GM21619 (cell line): ENCODE data around the gene DVL2.
"Not testable (repeated sequence)": the region's sequence is repeated elsewhere in the genome, so short reads cannot be mapped to it uniquely, and the experiment has no call there.

Experiments
- ATAC-seq: cut with Tn5 transposase; IDR thresholded peaks from one replicate; pipeline ENCODE4 v1.9.1; 2021; ENCODE audit not compliant: unreplicated experiment

The DVL2 gene

DNA sequence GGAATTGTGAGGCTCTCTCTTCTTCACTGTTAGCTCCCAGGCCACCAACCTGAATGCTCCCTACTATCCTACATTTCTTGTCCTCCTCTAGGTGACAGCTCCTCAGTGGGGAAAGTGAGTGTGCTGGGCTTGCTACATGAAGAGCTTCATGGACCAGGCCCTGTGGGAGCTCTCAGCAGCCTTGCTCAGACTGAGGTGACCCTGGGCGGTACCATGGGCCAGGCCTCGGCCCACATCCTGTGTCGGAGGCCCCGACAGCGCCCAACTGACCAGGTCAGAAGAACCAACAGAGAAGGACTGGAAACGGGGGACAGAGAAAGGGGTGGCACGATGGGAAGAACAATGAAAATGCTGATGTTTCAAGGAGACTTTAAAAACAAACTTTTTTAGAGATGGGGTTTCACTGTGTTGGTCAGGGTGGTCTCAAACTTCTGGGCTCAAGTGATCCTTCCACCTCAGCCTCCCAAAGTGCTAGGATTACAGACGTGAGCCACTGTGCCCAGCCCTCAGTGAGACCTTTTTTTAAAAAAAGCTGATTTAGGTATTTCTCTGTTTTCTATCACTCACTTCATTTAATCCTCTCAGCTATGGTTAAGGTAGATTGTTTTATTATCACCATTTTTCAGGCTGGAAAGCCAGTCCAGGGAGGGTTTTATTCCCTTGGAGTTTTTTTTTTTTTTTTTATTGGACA is 22.6 kb upstream of the DVL2 start:
- ATAC-seq, result no peak

DNA sequence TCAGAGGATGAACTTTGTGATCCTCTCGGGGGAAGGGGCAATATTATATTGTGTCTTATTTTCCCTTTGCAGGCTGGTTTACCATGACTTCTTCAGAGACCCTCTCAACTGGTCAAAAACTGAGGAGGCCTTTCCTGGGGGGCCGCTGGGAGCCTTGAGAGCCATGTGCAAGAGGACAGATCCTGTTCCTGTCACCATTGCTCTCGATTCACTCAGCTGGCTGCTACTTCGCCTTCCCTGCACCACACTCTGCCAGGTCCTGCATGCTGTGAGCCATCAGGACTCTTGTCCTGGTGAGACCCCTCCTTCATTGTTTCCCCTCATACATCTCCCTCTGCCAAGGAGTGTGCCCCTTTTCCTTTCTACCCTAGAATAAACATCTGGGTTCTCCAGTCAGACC is 20.2 kb upstream of the DVL2 start:
- no peak for ATAC-seq

DNA sequence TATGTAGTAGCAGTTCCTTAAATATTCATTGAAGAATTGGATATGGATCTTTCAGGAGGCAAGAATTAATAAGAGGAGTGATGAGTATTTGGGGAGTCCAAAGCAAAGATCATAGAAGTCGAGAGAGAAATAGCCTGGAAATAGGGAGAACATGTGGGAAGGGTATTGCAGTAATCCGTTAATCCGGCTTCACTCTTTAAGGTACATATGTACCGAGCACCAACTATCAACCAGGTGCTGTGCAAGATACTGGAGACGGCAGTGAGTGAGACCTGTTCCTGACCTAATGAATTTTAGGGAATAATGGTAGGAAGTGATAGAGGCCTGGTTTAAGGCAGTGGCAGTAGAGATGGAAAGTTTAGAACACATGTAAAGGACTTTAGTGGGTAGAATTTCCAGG is 18.8 kb upstream of the DVL2 start:
- ATAC-seq, result no peak

DNA sequence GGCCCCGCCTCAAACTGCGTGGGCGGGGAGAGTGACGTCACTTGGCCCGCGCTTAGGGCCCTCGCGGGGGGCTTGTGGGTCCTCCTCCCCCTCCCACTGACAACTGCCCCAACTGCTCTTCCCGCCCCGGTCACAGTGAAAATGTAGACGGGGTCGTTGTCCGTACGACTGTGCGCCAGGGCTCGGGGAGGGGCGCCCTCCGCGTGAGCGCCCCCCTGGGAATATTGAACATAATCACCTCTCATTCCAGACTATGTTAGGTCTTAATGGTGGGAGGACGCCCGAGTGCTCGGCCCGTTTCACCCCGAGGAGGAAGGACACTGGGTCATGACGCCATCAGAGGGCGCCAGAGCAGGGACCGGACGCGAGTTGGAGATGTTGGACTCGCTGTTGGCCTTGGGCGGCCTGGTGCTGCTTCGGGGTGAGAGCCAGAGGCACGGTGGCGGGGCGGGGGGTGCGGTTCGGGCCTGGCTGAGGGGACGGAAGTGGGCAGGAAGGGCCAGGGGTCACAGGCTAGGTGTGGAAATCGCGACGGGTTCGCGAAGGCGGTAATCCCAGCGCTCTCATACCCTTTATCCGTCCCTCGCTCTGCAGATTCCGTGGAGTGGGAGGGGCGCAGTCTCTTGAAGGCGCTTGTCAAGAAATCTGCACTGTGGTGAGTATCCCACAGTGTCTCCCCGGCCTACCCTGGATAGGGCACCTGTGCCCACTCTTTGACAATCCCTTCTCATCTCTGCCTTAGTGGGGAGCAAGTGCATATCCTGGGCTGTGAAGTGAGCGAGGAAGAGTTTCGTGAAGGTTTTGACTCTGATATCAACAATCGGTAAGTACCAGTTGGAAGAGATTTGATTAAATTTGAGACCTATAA is 18.1 kb upstream of the DVL2 start, which contains the start of gene ELP5:
Gene ELP5, plus strand, starts transcription at position 40 of the 868 bp plus-strand sequence. Its CDS starts 336 bp downstream, at position 376.
- peak; percentile 46 for ATAC-seq

DNA sequence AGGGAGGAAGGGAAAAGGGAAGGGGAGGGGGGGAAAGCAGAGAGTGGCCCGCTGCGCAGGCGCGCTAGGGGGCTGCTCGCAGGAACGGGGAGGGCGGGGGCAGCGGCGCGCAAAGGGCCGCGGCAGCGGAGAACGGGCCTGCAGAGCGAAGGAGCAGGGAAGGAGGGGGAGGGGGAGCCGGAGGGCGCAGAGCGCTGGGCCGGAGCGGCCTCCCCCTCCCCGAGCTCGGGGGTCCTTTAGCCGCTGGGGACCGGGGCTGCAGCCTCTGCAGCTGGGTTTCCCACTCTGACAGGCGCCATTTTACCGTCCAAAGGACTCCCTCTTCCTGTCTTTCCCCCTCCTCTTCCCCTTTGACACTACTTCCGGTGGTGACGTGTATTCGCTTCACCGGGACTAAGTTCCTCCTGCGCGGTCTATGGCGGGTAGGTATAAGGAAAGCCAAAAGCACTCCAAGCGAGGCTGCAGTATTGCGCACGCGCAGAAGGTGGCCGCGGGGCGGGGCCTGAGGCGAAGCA is 17.4 kb upstream of the DVL2 start, which contains the start of gene CTDNEP1:
Gene CTDNEP1, minus strand, starts transcription at position 74 of the 515 bp plus-strand sequence. CDS start 438 bp downstream, outside the sequence.
- ATAC-seq, result peak; percentile 86

DNA sequence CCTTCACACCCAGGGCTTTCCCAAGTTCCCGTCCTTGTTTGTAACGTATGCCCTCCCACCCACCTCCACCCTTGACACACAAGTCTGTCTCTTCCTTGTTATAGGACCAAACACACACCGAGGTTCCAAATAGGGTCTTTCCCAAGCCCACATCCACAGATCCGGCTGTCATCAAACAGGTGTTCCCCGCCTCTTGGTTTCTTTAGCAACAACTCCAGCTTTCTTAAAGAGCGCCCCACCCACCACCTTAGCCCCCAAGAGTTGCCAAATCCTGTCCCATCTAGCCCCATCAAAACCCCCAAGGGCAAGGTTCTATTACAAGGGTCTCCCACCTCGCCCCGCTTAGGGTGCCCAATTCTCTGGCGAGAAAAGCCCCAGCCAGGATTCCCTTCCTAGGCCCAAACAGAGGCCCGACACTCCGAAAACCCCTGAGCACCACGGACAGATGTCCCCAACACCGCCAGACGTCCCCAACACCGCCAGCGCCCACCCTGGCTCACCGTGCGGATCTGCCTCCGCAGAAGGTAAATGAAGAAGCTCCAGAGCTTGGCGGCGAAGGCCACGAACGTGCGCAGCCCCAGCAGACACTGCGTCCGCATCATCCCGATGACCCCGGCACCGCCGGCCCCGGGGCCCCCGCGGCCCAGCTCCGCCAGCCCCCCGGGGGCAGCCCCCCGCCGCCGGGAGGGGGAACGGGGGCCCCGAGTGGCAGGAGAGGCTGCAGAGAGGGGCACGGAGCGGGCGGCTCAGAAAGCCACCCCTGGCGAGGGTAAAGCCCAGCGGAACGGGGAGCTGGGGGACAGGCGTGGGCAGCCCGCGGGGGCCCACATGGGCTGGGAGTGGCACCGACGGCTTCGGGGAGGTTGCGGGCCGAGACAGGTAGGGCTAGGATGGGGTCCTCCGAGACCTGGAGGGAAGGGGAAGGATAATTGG is 16.6 kb upstream of the DVL2 start:
- ATAC-seq, result peak; percentile 1

DNA sequence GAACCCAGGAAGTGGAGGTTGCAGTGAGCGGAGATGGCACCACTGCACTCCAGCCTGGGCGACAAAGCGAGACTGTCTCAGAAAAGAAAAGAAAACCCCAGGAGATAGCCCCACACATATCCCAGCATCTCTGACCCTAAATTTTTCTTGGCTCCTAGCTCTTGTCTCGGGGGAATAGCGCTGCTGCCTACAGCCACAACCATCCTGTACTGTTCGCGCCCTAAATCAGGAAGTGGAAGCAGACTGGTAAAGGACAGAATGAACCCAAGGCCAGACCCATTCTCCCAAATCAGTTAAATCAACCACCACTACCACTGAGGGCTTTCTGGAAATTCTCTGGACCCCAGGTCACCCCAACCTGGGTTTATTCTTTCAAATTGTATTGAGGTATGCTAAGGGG is 15.5 kb upstream of the DVL2 start:
- ATAC-seq, result no peak

DNA sequence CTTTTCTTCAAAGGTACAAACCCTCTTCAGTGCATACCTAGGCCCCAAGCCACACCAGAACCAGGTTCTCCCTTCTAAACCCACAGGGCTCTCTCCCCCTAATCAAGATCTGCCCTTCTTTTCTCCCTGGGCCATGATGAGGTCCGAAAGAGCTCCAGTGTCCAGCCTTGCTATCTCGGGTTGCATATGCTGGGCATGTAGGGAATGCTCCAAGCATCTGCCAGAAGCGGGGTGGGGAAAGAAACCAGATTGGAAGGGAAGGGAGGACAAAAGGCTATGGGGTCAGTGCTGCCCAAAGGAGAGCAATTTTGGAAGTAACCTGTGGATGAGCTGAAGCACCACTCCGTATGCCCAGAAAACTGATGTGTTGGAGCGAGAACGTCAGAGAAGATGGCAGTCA is 14.9 kb upstream of the DVL2 start:
- ATAC-seq, result no peak

DNA sequence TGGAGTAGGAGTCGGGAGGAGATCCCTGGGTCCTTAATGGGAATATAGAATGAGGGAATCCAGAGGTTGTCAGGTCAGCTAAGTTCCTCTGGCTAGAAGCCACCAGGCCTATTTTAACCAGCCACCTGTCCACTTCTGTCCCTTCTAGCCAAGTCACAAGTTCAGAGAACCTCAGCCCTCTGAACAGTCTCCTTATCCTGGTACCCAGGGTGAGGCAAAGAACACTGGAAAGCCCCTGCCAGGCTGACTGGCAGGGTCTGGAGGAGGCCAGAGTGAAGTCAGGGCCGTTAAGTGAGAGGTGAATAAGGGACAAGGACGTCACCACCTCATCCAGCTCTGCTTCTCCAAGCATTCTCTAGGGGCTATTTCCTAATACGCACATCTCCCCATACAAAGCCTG is 14.5 kb upstream of the DVL2 start:
- no peak for ATAC-seq

DNA sequence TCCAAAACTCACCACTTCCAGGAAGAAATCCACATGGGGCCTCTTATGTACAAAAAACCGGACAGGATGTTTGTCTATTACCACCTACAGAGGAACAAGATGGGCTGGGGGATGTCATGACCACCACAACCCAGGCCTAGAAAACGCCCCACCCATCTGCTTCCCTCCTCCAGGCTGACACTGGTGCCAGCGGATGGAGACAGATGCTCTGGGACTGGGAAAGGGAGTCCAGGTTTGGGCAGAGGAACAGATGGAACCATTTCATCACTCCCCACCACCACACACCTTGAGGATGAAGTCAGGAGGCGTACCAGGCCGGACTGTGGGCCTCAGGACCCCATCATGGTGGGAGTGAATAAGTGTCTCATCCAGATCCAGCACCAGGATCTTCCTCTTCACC is 12.5 kb upstream of the DVL2 start:
- ATAC-seq, result no peak

DNA sequence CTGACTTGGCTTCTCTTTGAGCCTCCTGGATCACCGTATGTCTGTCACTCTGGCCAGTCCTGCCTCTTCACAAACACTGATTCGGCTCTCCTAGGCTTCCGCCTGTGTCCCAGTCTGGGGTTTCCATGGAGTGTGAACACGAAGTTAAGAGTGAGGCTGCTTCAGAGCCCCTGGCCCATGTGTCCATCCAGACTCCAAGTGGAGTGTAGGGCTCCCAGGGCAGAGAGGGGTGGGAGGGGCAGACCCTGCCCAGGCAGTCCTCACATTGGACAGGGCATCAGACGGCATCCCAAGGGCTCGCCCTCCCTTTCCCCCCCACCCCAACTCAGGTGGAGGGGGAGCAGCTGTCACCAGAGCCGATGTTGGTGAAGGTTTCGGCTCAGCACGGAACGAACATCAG is 9.5 kb upstream of the DVL2 start:
- ATAC-seq, result not testable (repeated sequence)

DNA sequence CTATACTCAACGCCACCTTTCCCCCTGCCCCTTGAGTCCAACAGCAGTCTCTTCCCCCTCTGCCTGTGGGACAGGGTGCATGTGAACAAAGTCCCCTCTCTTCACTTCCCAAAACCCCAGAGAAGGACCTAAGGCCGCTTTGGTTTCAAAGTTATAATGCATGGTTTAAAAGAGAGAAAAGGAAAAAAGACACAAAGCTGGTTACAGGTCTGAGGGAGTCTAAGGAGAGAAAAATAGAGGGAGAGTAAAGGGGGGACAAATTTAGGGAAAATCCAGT is 9.1 kb upstream of the DVL2 start:
- ATAC-seq, result no peak

DNA sequence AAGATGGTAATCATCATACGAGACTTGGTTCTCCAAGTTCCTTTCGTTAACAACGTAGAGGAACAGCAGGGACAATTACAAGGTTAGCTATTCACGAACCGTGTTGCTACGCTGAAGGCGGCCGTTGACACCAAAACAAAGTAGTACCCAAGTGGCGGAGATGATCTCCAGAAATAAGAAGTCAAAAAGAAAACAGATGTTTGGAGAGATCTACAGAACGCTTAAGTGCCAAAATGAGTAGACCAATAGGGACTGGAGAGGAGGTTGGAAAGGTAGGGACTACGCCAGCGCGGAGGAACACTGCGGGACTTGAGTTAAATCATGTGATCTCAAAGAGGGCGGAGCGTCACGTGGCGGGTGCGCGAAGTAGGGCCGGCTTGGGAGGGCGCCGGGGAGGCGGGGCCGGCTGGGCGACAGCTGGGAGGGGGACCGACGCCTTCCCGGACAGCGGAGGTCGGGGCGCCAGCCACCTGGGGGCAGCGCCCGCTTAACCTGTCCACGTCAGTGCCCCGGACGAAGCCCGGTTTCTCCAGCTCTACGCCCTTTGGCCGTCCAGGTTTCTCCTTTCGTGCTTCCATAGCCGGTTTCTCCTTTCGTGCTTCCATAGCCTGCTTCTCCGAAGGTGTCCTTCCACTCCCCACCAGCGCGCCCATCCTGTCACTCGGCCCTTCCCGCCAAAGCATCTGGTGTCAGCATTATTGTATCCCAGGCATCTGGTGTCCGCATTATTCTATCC is 8.6 kb upstream of the DVL2 start:
- ATAC-seq, result peak; percentile 33

DNA sequence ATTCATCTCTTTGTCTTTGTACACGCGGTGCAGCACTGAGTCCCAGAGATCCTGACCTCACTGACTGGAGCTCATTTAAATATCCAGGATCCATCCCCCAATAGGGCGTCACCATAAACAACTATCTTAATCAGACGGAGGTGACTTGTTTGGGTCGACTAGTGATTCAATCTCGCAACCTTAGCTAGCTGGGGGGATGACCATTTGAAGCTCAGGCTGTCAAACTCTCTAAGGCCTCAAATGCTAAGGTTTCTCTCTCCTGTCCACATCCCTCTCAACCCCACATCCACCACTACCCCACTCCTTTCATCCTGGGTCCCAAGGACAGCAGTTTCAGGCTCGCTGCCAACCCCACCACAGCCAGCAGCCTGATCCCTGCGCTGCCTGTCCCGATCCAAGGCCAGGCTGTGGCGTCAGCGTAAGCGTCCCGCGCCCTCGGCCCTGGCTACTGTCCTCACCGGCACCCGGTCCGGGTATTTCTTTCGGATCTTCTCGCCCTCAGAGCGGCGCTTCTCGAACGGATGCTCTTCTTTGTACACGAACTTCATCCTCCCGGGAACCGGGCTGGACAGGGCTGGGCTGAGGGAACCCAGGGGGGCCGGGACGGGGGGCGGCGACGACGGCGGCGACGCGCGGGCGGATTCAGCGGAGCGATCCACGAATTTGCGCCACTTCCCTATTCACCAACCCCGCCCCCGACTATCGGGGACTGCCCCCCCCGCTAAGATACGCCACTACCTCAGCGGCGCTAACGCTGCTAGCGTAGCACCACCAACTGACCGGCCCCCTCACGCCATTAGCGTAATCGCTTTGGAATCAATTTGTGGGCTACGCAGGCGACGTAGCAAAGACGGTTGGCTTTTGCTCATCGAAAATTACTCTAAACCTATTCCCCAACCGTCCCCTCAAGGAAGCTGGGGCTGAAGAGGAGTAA is 7.7 kb upstream of the DVL2 start, which contains the start of gene GABARAP:
Gene GABARAP, minus strand, starts transcription at position 667 of the 934 bp plus-strand sequence. Its CDS starts 119 bp downstream, at position 548.
- ATAC-seq, result peak; percentile 29

DNA sequence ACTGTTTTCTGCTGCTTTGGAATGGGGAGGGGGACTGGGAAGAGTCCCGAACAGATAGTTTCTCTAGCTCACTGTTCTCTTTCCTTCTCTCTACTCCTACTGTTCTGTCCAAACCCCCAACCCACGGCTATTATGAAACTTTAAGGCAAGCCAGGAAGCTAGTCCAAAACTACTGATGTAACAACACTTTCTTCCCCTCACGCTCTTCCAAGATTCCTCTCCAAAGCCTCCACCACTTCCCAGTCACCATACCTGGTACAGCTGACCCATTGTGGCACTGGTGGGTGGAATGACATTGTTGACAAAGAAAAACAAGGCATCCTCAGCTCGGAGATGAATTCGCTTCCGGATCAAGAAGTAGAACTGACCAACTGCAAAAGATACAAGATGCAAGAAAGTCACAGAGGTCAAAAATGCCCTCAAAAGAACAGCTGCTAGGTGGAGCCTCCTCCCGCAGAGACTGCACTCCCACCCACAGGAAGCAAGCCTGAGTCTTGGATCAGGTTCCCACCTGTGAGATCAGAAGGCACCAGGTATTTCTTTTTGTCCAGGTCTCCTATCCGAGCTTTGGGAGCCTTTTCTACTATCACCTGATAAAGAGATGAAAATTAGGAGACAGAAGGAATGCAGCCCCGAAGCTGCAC is 6.9 kb upstream of the DVL2 start:
- ATAC-seq, result no peak

DNA sequence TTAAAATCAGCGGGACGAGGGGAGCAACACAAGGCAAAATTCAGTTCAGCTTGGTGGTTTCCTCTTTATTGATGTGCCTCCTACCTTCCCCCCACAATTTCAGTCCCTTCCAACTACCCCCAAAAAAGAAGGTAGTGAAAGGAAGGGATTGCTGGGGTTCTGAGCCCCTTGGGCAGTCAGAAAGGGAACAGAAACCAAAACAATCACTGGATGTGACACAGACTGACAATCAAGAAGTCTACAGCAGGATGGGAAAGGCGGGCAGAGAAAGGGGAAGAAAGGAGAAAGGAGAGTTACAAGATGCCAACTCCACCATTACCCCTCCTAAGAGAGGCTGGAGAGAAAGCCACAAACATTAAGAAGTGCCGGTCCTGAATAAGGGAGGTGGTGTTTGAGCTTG is 6.1 kb upstream of the DVL2 start:
- ATAC-seq, result no peak

DNA sequence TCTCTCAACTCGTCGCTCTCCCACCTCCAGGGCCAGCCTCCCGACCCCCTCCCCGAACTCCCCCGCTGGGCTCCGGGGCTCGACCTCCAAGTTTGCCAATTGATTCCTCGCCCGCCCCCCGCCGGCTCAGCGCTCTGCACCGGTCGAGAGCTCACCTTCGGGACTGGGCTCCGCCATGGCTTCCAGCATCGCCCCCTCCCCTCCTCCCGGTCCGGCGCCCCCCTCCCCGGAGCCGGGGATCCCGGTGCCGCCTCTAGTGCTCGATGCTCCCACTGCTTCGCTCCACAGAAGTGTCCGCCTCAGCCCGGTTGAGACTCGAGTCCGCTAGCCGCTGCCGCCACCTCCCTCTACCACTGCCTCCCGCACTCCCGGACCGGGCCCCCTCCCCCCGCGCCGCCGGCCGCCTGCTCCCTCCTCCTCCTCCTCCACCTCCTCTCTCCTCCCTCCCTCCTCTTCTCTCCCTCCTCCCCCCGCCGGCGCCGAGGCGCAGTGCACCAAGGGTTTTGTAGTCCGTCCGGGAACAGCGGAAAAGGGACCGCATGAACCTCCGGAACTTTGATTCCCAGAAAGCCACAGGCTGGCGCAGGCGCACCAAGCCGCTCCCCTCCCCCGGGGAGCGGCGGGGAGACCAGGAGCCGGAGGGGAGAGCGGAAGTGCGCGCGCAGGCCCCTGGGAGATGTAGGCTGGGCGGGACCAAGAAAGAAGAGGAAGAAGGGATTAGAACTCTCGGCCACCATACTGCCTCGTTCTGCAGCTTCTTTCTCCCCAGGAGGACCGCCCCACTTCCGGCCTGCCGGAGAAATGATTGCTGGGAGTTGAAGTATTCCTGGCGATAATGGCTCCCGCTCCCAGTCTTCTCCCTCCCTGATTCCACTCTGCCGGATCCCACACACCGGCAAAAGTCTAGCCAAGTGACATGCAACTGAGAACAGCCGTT is 5.0 kb upstream of the DVL2 start, which contains the start of gene PHF23:
Gene PHF23, minus strand, starts transcription at position 367 of the 937 bp plus-strand sequence. Its CDS starts 178 bp downstream, at position 189.
- ATAC-seq, result peak; percentile 41
